ENCODE data around the gene TLE4.

- no peak for TF ChIP-seq CTCF (IDR thresholded peaks at IDR 0.05)
- TF ChIP-seq, protein P1, sequence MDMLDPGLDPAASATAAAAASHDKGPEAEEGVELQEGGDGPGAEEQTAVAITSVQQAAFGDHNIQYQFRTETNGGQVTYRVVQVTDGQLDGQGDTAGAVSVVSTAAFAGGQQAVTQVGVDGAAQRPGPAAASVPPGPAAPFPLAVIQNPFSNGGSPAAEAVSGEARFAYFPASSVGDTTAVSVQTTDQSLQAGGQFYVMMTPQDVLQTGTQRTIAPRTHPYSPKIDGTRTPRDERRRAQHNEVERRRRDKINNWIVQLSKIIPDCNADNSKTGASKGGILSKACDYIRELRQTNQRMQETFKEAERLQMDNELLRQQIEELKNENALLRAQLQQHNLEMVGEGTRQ (IDR thresholded peaks at IDR 0.05; ENCODE audit: borderline replicate concordance, low read depth, low read length), result no peak
- TF ChIP-seq NFIC (IDR thresholded peaks at IDR 0.05; ENCODE audit: borderline replicate concordance), result no peak
- TF ChIP-seq RAD21 (IDR thresholded peaks at IDR 0.05; ENCODE audit: low read length), result no peak
- TF ChIP-seq POLR2AphosphoS5 (IDR thresholded peaks at IDR 0.05; ENCODE audit: low read depth, low read length), result no peak
- no peak for TF ChIP-seq RFX5 (IDR thresholded peaks at IDR 0.05; ENCODE audit: low read length)
- TF ChIP-seq, protein P2, sequence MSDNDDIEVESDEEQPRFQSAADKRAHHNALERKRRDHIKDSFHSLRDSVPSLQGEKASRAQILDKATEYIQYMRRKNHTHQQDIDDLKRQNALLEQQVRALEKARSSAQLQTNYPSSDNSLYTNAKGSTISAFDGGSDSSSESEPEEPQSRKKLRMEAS (IDR thresholded peaks at IDR 0.05; ENCODE audit: low read depth), result no peak
Measured at GRCh38 chr9:79526149-79526672, 45.6 kb upstream of the TLE4 start.

Measured in SK-N-SH (cell line).